HG02981 (cell line): ENCODE measurements around the gene MARCO.
"Not testable (repeated sequence)": the region's sequence is repeated elsewhere in the genome, so short reads cannot be mapped to it uniquely, and the experiment has no call there.

Experiments used
- ATAC-seq: cut with Tn5 transposase; IDR thresholded peaks from one replicate; pipeline ENCODE4 v1.9.1; 2021; ENCODE audit warnings: mild to moderate bottlenecking, moderate library complexity; ENCODE audit not compliant: unreplicated experiment

MARCO gene

DNA sequence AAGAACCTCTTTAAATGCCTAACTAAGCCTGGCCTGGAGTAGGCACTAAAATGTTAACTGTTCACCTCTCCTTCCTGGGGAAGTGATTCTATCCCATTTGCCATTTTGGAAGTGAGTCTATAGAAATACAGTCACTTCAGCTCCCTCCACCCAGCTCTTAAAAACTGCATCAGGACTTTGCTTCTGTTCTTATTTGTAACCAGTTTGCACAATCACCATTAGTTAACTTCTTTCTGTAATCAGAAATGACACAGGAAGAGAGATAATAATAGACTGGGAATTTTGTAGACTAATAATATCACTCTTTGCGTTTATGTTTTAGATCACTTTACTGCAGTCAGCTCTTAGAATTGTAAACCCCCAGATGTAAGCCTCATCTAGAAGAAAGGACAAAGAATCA is 16.0 kb upstream of the MARCO start:
- no peak for ATAC-seq

DNA sequence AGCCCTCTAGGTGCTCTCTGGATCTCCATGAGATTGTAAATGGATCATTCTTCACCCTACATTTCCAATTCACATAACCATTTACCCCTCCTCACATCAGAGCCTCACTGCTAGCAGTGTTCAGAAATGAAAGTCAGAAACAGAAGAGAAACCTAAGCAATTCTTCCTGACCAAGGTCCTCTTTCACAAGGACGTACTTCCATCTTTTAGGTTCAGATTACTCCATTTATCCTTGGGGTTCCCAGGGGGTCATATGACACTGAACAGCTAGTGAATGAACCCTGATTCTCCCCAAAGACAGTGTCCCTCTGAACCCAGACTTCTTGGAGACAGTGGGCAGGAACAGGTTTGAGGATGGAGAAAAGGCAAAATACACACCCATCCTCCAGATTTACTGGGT is 12.9 kb upstream of the MARCO start:
- no peak for ATAC-seq

DNA sequence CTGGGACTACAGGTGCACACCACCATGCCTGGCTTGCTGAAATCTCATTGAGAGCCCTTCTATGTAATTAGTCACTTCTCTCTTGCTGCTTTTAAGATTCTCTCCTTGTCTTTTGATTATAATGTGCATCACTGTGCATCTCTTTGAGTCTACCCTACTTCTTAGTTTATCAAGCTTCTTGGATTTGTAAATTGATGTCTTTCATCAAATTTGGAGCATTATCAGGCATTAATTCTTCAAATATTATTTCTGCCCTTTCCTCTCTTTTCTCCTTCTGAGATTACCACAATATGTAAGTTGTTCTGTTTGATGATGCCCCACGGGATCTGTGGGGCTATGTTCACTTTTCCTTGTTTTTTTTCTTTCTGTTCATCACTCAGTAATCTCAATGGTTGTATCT is 9.0 kb upstream of the MARCO start:
- ATAC-seq = no peak

DNA sequence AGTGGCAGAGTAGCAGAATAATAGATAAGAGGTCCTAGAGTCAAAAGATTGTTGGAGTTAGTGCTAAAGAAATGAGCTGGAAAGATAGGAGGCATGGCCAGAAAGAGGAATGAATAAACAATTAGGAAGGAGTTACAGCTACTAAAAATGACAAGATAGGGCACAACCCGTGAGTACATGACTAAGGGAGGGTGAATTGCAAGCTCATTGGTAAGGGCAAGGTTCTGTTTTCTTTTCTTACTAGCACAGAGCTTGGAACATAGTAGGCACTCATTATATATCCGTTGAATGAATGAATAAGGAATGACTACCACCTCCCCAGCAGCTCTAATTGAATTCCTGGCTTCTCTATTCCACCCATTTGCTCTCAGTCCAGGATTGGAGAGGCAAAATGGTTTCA is 5.7 kb upstream of the MARCO start:
- no peak for ATAC-seq

DNA sequence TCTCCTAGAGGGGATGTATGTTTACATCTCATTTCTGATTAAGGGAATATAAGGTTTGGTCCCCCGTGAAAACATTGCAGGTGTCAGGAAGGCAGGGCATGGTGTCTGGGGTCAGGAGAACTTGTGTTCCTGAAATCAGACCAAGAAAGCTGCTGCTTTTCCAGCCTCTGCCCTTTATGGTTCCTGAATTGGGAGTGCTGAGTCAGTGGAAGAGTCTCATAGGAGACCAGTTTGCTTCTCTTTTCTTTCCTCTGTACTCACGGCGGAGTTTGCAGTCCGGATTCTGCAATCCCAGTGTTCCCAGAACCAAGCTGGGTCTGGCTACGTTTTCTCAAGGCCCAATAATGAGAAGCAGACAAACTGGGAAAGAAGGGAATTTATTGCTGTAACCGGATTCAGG is 5.1 kb upstream of the MARCO start:
- no peak for ATAC-seq

DNA sequence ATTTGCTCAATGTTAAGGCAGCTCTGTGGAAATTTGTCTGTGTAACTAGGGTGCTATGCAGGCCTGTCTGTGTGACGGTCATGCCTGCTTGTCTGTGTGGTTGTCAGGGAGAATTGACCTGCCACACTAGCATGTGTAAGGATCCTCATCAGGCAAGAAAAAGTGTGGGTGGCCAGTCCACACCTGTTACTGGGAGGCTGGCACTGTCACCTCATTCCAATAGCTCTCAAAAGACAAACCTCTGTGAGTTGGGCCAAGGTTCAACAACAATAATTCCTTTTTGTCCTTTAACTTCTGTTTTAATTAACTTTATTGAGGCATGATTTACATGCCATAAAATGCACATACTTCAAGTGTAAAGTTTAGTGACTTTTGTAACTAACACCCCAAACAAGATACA is 4.2 kb upstream of the MARCO start:
- ATAC-seq = no peak

DNA sequence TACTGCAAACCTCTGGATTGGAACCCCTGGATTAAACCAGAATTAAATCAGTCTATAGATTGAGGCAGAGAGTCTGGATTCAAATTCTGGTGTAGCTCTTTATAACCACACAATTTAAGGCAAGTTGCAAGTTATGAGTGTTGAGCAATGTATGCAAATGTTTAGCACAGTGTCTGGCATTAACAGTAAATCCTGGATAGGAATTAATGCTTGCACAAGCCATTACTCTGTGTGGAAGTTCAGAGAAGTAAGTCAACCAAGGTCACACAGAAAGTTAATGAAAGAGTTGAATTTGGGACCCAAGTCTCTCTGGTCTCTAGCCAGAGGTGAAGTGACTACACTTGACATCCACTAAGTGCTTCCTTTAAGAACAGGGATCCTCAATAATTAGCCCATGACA is 2.0 kb upstream of the MARCO start:
- ATAC-seq = no peak

DNA sequence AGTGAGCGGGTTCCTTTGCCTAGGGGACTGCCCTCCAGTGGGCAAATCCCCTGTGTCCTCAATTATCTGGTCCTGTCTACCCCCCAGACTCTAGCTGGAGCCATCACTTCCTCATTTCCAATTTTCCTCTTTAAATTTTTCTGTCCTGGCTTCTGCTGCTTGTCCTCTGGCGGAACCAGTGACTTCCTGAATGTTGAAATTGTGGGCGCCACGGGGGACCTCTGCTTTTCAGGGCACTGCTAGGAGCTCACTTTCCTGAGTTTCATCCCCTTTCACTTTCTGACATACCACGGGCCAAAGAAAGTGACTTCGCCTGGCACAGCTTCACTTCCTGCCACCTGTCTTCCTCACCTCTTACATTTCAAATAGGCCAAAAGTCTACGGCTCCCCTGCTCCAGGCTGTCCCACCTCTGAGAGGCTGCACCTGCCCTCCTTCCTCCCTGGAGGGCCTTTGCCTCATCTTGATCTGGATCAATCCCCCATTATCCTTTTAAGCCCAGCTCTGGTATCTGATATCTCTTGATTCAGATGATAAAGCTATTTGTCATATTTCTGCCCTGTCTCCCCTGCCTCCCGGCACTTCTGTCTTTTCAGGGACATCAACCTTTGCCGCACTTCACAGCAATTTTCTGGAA is 1.4 kb upstream of the MARCO start:
- no peak for ATAC-seq

DNA sequence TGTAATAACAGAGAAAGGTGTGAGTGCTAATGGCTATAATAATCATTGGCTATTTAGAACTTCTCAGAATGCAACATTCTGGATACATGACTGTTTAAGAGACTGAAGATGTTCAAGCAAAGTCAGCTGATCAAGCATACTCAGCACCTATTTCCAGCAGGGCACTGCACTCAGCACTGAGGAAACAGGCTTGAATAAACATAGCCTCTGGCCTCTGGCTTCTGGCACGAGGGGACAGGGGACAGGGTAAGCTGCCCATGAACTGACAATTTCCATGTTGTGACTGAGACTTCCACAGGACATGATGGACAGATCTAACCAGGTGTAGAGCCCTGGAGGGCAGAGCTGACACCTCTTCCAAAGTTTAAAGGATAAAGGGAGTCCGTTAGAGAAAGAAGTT is 1.3 kb downstream of the MARCO start:
- no peak for ATAC-seq

DNA sequence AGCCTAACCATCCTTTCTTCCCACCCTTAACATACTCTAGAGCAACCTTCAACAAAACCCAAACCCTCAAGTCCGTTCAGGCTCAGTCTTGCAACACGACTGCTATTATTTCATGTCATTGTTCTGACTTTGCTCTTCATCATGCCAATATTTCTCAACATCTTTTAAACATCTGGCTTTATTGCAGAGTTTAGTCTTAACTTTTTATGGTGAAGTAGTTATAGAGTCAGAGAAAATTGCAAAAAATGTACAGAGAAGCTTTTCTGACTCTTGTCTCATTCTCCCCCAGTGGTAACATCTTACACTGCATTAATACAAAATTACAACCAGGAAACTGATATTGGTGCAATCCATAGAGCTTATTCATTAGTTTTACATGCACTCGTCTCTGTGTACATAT is 3.9 kb downstream of the MARCO start:
- no peak for ATAC-seq

DNA sequence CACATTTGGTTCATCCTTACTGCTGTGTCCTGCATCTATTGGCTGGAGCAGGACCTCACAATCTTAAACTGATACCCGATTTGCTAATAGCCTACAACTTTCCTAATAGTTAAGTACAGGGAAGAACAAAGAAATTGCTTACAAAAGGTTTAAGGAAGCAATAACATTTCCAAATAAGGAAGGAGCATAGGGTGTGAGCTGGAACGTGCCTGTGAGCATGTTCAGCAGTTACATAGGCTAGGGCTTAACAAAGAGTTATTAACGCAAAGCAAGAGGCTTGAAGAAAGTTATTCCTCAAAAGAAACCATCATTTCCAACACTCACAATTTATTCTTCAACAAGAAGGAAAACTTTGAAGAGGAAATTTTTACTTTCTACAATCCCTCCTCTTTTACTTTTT is 6.3 kb downstream of the MARCO start:
- ATAC-seq = not testable (repeated sequence)

DNA sequence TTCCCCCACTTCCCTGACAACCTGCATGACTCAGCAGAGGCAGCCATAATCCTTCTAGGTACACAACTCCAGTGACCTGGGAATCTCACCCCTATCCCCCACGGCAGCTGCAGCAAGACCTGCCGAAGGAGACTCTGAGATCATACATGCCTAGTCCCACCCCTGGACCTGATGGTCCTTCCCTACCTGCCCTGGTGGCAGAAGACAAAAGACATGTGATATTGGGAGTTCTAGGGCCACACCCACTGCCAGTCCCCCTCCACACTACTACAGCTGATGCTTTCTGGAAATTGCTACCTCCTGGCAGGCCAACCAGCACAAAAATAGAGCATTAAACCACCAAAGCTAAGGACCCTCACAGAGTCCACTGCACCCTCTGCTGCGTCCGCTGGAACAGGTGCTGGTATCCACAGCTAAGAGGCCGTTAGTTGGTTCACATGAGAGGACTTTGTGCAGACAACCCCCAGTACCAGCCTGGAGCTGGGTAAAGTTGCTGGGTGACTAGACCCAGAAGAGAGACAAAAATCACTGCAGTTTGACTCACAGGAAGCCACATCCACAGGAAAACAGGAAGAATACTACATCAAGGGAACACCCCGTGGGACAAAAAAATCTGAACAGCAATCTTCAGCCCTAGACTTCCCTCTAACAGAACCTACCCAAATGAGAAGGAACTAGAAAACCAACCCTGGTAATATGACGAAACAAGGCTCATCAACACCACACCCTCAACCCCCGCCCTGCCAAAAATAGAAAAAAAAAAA is 12.5 kb downstream of the MARCO start:
- no peak for ATAC-seq

DNA sequence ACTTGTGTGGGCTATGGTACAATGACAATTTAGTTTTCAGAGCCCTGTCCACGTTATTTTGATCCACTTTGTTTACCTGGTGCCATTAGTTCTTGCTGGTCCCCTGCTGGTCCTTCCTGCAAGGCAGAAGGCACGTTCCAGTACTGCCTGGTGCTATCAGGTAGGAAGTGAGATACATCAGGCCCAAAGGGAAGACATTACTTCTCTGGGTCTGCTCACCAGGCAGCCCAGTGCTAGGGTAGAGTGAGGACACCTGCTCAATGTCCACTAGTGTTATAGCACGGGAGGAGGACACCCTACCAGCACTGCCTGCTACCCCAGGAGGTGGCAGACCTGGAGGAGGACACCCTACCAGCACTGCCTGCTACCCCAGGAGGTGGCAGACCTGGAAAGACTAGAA is 23.7 kb downstream of the MARCO start:
- no peak for ATAC-seq

DNA sequence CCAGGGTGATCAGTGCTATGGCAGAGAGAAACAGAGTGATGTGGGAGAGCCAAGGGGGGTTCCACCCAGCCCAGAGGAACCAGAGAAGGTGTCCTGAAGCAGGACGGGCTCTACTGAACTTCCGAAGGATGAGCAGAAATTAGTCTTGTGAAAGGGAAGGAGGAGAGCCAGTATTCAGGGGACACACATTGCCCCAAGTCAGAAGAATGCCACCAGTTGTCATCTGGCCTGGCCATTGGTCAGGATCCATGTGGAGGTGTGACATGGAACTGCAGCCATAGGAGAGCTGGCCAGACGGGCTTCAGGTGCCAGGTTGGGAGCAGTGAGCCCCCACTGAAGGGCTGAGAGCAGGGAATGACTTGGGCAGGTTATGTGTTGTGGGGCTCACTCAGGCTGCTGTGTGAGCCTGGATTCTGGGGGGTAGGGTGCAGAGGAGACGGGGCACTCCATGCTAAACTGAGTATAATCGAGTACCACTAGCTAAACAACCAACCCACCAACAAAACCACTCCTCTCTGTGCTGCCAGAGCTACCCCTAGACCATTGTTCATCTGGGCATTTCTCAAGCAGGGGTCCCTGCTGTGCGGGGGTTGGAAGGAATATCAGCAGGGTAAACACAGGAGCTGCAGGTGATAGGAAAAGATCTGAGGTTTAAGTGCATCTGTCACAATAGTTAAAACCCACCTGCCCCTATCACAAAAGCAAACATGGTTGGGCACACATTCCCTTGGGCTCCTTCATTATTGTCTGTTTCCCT is 25.3 kb downstream of the MARCO start:
- ATAC-seq = no peak

DNA sequence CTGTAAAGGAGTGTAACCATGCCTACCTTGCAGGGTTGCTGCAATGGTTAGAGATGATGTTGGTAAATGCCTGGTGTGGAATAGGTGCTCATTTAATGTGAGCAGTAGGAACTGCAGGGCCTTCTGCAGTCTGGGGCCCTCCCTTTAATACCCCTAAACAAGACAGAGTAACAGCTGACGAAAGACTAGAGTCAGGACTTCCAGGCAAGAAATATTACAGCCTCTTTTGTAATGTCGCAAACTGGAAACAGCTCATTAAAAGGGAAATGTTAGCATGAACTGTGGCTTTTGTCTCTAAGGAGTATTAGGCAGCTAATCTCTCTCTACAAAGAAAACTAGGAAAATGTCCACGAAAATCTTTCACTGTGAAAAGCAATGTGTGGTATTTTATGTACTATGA is 26.0 kb downstream of the MARCO start:
- ATAC-seq = no peak

DNA sequence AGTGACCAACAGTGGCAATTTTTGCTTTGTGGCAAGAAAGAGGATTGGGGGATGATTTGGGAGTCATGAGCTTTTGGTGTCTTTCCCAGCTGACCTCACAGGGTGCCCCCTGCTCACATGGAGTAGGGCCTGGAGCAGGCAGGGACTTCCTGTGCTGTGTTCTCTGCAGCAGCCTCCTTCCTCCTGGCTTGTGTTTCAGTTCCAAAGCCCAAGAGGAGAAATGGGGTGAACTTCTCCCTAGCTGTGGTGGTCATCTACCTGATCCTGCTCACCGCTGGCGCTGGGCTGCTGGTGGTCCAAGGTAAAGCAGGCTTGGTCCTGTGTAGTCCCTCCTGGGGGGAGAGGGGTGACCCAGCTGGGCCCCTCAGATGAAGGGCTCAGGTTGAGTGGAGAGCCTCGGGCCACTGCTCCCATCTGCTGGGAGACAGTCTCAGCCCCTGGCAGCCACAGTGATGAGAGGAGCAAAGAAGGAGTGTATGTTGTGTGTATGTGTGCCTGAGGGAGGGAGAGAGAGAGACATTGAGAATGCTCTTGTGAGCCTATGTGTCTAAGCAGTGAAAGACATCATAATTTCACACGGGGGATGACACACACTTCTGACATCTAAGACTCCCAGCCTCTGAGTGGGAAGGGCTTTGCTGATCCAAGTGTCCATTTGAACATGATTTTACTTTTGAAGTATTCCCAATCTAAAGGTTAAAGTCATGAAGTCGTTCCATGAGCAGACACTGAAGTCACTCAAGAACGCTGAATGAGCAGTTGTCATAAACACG is 27.2 kb downstream of the MARCO start:
- ATAC-seq = no peak

DNA sequence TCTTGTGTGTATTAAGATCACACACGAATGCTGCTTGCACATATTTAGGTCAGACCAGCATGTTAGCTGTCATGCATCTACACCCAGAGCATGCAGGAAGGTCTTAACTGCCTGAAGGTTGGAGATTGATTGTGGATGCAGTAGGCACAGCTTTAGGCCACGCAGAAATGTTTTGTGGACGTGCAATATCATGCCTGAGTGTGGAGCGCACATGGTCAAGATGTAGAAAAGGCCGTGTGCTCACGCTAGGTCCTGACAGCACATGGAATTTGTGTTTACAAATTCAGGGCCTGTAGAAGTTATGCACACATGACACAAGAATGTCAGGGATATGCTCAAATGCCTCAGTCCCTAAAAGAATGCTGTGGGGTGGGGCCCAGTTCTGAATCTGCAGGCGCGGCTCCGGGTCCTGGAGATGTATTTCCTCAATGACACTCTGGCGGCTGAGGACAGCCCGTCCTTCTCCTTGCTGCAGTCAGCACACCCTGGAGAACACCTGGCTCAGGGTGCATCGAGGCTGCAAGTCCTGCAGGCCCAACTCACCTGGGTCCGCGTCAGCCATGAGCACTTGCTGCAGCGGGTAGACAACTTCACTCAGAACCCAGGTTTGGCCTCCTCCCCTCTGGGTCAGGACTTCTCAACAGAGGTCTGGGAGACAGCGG is 27.9 kb downstream of the MARCO start:
- no peak for ATAC-seq

DNA sequence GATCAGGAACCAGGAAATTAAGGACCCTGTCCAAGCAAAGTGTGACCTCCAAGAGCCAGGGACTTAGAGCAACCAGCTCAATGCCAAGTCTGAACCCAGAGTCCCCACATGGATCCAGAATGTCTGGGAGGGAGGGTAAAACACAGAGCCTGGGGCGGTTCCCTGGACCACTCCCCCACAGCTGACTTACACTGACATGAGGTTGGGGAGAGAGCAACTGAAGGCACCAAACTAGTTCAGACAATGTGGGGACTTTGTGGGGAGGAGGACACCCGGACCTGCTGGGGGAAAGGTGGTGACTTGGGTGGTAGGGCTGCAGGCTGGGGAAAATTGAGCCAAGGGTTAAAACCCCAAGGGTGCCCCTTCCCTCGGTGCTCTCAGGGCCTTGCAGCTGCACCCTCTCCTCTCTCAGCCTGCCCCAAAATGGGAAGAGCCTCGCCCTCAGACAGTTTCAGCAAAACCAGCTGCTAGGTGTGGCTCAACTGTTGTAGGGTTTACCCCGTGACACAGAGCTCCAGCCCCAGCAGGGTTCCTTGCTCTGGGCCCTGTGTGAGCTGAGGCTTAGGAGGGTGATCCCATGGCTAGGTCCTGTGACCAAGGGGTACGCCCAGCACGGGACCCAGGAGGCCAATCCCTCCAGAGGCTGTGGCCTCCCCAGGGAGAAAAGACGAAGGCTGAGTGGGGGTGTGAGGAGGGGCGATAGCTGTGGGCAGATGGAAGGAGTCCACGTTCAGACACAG is 28.6 kb downstream of the MARCO start:
- ATAC-seq = no peak

DNA sequence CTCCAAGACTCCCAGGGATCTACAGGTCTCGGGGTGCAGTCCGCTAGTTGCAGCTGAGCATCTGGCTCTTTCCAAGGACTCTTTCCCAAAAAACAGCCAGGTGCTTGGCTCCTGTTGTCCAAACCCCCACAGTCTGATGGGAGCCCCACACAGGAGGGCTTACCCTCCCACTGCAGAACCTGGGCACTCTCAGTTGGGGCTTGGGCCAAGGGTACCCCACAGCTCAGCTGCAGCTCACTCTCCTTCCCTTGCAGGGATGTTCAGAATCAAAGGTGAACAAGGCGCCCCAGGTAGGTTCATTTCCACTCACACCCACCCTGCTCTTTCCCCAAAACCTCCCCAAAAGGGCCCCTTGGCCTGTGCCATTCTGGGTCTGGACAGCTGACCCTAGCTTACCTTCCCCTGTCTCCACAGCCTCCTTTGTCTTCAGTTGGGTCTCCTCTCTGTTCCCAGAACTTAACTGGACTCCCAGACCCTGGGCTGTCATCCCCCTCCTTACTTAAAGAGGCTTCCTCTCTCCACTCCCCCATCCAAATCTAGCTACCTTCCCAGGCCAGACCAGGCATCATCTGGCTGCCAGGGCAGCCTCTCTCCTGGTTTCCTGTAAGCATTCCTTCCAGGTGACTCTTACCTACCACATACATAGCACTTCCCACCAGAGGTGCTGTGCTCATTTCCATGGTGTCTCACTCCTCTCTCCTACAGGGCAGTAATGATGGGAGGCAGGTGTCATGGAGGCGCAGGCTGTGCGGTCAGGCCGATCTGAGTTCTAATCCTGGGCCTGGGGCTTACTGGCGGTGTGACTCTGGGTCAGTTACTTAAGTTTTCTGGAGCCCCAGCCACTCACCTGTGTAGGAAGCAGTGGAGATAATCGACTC is 29.5 kb downstream of the MARCO start:
- no peak for ATAC-seq
